Osteoblast (primary cell): ENCODE results near the gene PCCA. TPM values are rescaled to one million over a fixed set of nuclear protein-coding genes. Genes with fewer than 3 reads are reported as not detected.
"Not testable (repeated sequence)": the region's sequence is repeated elsewhere in the genome, so short reads cannot be mapped to it uniquely, and the experiment has no call there.

Source experiments
- DNase-seq: peaks from one replicate; pipeline ENCODE4 v3.0.0; 2011; ENCODE audit warnings: low spot score, mixed read lengths; ENCODE audit not compliant: insufficient read length; ENCODE audit errors: missing footprints
- H2AFZ ChIP-seq: 2 replicates; pipeline ENCODE4 v1.6.0; 2011; ENCODE audit warnings: mild to moderate bottlenecking, low read length
- H3K27ac ChIP-seq: 2 replicates; pipeline ENCODE4 v1.5.1; 2011; ENCODE audit warnings: mild to moderate bottlenecking, low read depth, low read length, moderate library complexity
- H3K27me3 ChIP-seq: 2 replicates; pipeline ENCODE4 v1.6.0; 2012; ENCODE audit warnings: mild to moderate bottlenecking, control low read depth, inconsistent platforms, low read length, moderate library complexity; ENCODE audit not compliant: insufficient read depth
- H3K36me3 ChIP-seq: 2 replicates; pipeline ENCODE4 v1.5.1; 2011; ENCODE audit warnings: mild to moderate bottlenecking, low read length, control low read depth, moderate library complexity; ENCODE audit not compliant: insufficient read depth
- H3K4me1 ChIP-seq: 2 replicates; pipeline ENCODE4 v1.5.1; 2011; ENCODE audit warnings: mild to moderate bottlenecking, low read length, control low read depth, moderate library complexity; ENCODE audit not compliant: insufficient read depth
- H3K4me2 ChIP-seq: 2 replicates; pipeline ENCODE4 v1.6.0; 2011; ENCODE audit warnings: mild to moderate bottlenecking, low read length; ENCODE audit not compliant: insufficient read depth
- H3K4me3 ChIP-seq: fragments of 200-600 bp; sonication (generic); 3 replicates; pipeline ENCODE4 v1.5.1; 2012; ENCODE audit warnings: mild to moderate bottlenecking, low read length, inconsistent platforms; ENCODE audit not compliant: insufficient read depth
- H3K79me2 ChIP-seq: 2 replicates; pipeline ENCODE4 v1.6.0; 2012; ENCODE audit warnings: mild to moderate bottlenecking, low read length, control low read depth, inconsistent platforms; ENCODE audit not compliant: insufficient read depth
- H3K9me3 ChIP-seq: 2 replicates; pipeline ENCODE4 v1.5.1; 2011; ENCODE audit warnings: low read depth, low read length, control low read depth
- H4K20me1 ChIP-seq: 2 replicates; pipeline ENCODE4 v1.6.0; 2012; ENCODE audit warnings: mild to moderate bottlenecking, low read length, control low read depth; ENCODE audit not compliant: insufficient read depth
- total RNA-seq: library from RNA; depleted of rRNA; stranded (reverse); fragments of >200 nt; gene quantifications from 2 replicates; pipeline ENCODE4 v1.2.3, GENCODE V29; 2012
- TF ChIP-seq, protein P1 (sequence below): IDR thresholded peaks from 2 replicates; pipeline ENCODE4 v1.5.1; 2011; ENCODE audit warnings: mild to moderate bottlenecking, low read depth, low read length, moderate library complexity; ENCODE audit errors: extremely low read depth

The PCCA gene
- total RNA-seq, 1 donor, result 40.5 TPM

- TF ChIP-seq, protein P1, sequence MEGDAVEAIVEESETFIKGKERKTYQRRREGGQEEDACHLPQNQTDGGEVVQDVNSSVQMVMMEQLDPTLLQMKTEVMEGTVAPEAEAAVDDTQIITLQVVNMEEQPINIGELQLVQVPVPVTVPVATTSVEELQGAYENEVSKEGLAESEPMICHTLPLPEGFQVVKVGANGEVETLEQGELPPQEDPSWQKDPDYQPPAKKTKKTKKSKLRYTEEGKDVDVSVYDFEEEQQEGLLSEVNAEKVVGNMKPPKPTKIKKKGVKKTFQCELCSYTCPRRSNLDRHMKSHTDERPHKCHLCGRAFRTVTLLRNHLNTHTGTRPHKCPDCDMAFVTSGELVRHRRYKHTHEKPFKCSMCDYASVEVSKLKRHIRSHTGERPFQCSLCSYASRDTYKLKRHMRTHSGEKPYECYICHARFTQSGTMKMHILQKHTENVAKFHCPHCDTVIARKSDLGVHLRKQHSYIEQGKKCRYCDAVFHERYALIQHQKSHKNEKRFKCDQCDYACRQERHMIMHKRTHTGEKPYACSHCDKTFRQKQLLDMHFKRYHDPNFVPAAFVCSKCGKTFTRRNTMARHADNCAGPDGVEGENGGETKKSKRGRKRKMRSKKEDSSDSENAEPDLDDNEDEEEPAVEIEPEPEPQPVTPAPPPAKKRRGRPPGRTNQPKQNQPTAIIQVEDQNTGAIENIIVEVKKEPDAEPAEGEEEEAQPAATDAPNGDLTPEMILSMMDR, result no peak
- no peak for DNase-seq
- Histone ChIP-seq H4K20me1 (no peaks in the 10 kb centered on the region), H3K4me2 (no peak overlapping the region), H2AFZ (no peak overlapping the region), H3K27me3 (no peaks in the 10 kb centered on the region), H3K4me3 (no peak overlapping the region), H3K27ac (no peak overlapping the region), H3K4me1 (peaks cover 8% of the 10 kb centered on the region), H3K36me3 (peaks cover under 1% of the 10 kb centered on the region), H3K79me2 (no peaks in the 10 kb centered on the region), H3K9me3 (peaks cover 4% of the 10 kb centered on the region)
Observed at GRCh38 chr13:100381595-100382224, 292.8 kb downstream of the PCCA start.

DNA sequence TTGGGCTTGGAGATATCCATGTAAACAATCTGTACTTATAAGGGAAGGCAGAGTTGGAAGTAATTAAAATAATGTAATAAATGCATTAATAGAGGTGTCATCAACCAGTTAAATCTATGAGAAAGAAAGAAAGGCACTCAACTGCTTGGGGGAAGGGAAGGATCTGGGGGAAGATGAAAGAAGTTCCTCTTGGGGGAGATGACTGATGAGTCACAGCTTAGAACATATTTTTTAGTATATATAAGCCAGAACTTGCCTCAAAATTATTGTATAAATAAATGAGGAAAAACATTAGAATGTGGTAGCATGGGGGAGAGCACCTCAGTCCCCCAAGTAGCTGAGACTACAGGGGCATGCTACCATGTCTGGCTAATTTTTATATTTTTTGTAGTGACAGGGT is 293.9 kb downstream of the PCCA start:
- TF ChIP-seq, protein P1, result no peak
- Histone ChIP-seq H4K20me1 (no peaks in the 10 kb centered on the region), H2AFZ (no peak overlapping the region), H3K4me2 (no peak overlapping the region), H3K9me3 (no peaks in the 10 kb centered on the region), H3K36me3 (peaks cover 6% of the 10 kb centered on the region), H3K4me3 (no peak overlapping the region), H3K27me3 (no peaks in the 10 kb centered on the region), H3K4me1 (peaks cover 8% of the 10 kb centered on the region), H3K27ac (no peak overlapping the region), H3K79me2 (no peaks in the 10 kb centered on the region)
- peak; percentile 69 for DNase-seq

- Histone ChIP-seq H3K4me3 (no peak overlapping the region), H2AFZ (no peak overlapping the region), H3K4me2 (no peak overlapping the region), H4K20me1 (no peaks in the 10 kb centered on the region), H3K79me2 (no peaks in the 10 kb centered on the region), H3K9me3 (no peaks in the 10 kb centered on the region), H3K36me3 (peaks cover 6% of the 10 kb centered on the region), H3K27ac (no peak overlapping the region), H3K27me3 (no peaks in the 10 kb centered on the region), H3K4me1 (peaks cover 17% of the 10 kb centered on the region)
- TF ChIP-seq, protein P1, result no peak
- DNase-seq, result no peak
Observed at GRCh38 chr13:100387416-100387815, 298.5 kb downstream of the PCCA start.

DNA sequence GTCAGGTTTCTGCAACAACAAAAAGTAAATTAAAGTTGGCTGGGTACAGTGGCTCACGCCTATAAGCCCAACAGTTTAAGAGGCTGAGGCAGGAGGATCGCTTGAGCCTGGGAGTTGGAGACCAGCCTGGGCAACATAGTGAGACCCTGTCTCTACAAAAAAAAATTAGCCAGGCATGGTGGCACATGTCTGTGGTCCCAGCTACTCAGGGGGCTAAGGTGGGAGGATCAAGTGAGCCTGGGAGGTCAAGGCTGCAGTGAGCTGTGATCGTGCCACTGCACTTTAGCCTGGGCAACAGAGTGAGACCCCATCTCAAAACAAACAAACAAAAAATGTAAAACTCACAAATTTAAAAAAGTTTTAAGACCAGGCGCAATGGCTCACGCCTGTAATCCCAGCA is 299.3 kb downstream of the PCCA start:
- H3K9me3 ChIP-seq, H3K79me2 ChIP-seq, DNase-seq, H3K27me3 ChIP-seq, H4K20me1 ChIP-seq, H3K27ac ChIP-seq, H3K4me3 ChIP-seq, H3K36me3 ChIP-seq, H3K4me2 ChIP-seq, H2AFZ ChIP-seq: not testable (repeated sequence)
- H3K4me1 ChIP-seq, result peaks cover 17% of the 10 kb centered on the region
